HCT116 (cell line): Measurements from ENCODE around the gene PRPF6. TPM values are rescaled to one million over a fixed set of nuclear protein-coding genes. Genes with fewer than 3 reads are reported as not detected.

Experiments
- ATAC-seq: fragments of 200-7000 bp; cut with Tn5 transposase; 2 replicates; pipeline ENCODE4 v1.9.1; 2020; ENCODE audit warnings: mild to moderate bottlenecking, moderate library complexity
- BruUV-seq: library from RNA; stranded (reverse); fragments of 400-500 nt; replicated peaks from 2 replicates; lab custom pipeline; 2021; lab: Mats Ljungman, UMichigan
- CTCF ChIA-PET: fragments of 300-600 bp; sonication (Branson Sonifier 250); formaldehyde crosslinking; loops from one replicate; lab custom pipeline; 2021; ENCODE audit warnings: antibody characterized with exemption; lab: Charles Lee
- POLR2A ChIA-PET: fragments of 300-600, 350-600 bp; sonication (Branson Sonifier 250); formaldehyde crosslinking; loops from one replicate; lab custom pipeline; 2021; ENCODE audit warnings: antibody characterized with exemption; lab: Charles Lee
- RAD21 ChIA-PET, 2 experiments: fragments of 300-600 bp; sonication (Branson Sonifier 250); formaldehyde crosslinking; loops; one replicate each; lab custom pipeline; 2023; ENCODE audit warnings: low total read pairs in 2 of 2; ENCODE audit not compliant: uncharacterized antibody in 2 of 2, unreplicated experiment in 2 of 2, low non-redundant PET in 1 of 2; lab: Charles Lee
- DNase-seq: peaks from one replicate; pipeline ENCODE4 v3.0.0-alpha.2; 2010; ENCODE audit warnings: low read depth, low spot score
- H2AFZ ChIP-seq: fragments of 200-600 bp; shearing (Covaris generic), sonication (generic); 2 replicates; pipeline ENCODE4 v1.6.1; 2017; ENCODE audit warnings: low read depth, mixed run types, mixed read lengths, antibody characterized with exemption, low read length; ENCODE audit not compliant: poor library complexity, severe bottlenecking
- H3K27ac ChIP-seq: 2 replicates; pipeline ENCODE4 v1.5.1; 2012; ENCODE audit warnings: low read depth, low read length
- H3K27me3 ChIP-seq: fragments of 200-600 bp; sonication (generic); 2 replicates; pipeline ENCODE4 v1.6.1; 2016; ENCODE audit warnings: mixed run types, low read length, mixed read lengths; ENCODE audit not compliant: insufficient read depth
- H3K36me3 ChIP-seq, 2 experiments: fragments of 200-500 bp in 1 of 2; fragments of 200-600 bp in 1 of 2; sonication (Bioruptor generic) in 1 of 2; sonication (generic) in 1 of 2; 2 replicates each; pipeline versions ENCODE4 v1.5.1 to v1.6.1; 2014 to 2016; ENCODE audit warnings: low read length in 2 of 2, inconsistent platforms in 1 of 2, mixed read lengths in 1 of 2, mixed run types in 1 of 2; ENCODE audit not compliant: insufficient read depth in 2 of 2, control insufficient read depth in 1 of 2
- H3K4me1 ChIP-seq, 2 experiments: fragments of 200-600 bp in 1 of 2; sonication (generic) in 1 of 2; 2 replicates each; pipeline versions ENCODE4 v1.5.1 to v1.6.1; 2012 to 2017; ENCODE audit warnings: low read length in 2 of 2, inconsistent platforms in 1 of 2, mild to moderate bottlenecking in 1 of 2, mixed read lengths in 1 of 2, mixed run types in 1 of 2, moderate library complexity in 1 of 2; ENCODE audit not compliant: insufficient read depth in 2 of 2, control insufficient read depth in 1 of 2
- H3K4me2 ChIP-seq: fragments of 200-600 bp; sonication (generic); 2 replicates; pipeline ENCODE4 v1.6.1; 2017; ENCODE audit warnings: mixed run types, low read length, mixed read lengths
- H3K4me3 ChIP-seq, 2 experiments: fragments of 200-600 bp in 1 of 2; sonication (generic) in 1 of 2; replicated peaks in 1 of 2; 2 replicates each; pipeline ENCODE4 v1.5.1; 2011 to 2016; ENCODE audit warnings: low read length in 2 of 2, control low read depth in 1 of 2, low read depth in 1 of 2, mild to moderate bottlenecking in 1 of 2, mixed read lengths in 1 of 2, mixed run types in 1 of 2
- H3K79me2 ChIP-seq: fragments of 200-600 bp; sonication (generic); 2 replicates; pipeline ENCODE4 v1.6.1; 2017; ENCODE audit warnings: mild to moderate bottlenecking, mixed run types, low read length, moderate library complexity, mixed read lengths; ENCODE audit not compliant: insufficient read depth
- H3K9ac ChIP-seq: fragments of 200-600 bp; sonication (generic); 2 replicates; pipeline ENCODE4 v1.6.1; 2016; ENCODE audit warnings: low read length, mixed read lengths
- H3K9me2 ChIP-seq: fragments of 200-600 bp; sonication (generic), shearing (Covaris generic); 2 replicates; pipeline ENCODE4 v1.6.1; 2017; ENCODE audit warnings: mixed run types, mild to moderate bottlenecking, moderate library complexity; ENCODE audit not compliant: insufficient read depth
- H3K9me3 ChIP-seq, 2 experiments: fragments of 200-500 bp in 1 of 2; fragments of 200-600 bp in 1 of 2; sonication (Bioruptor generic) in 1 of 2; sonication (generic) in 1 of 2; 2 replicates each; pipeline ENCODE4 v1.6.1; 2014 to 2017; ENCODE audit warnings: low read length in 2 of 2, mixed read lengths in 2 of 2, inconsistent platforms in 1 of 2, low read depth in 1 of 2, mild to moderate bottlenecking in 1 of 2, mixed run types in 1 of 2, moderate library complexity in 1 of 2; ENCODE audit not compliant: control insufficient read depth in 1 of 2, insufficient read depth in 1 of 2
- H4K20me1 ChIP-seq: fragments of 200-600 bp; sonication (generic), shearing (Covaris generic); 2 replicates; pipeline ENCODE4 v1.6.1; 2017; ENCODE audit warnings: mixed run types, mild to moderate bottlenecking, moderate library complexity; ENCODE audit not compliant: insufficient read depth
- ATF3 ChIP-seq: IDR thresholded peaks from 2 replicates; pipeline ENCODE4 v1.6.1; 2012
- CTCF ChIP-seq, 3 experiments: fragments of 200-600 bp in 1 of 3; sonication (generic) in 1 of 3; IDR thresholded peaks in 2 of 3; conservative IDR thresholded peaks in 1 of 3; 2 replicates each; pipeline ENCODE4 v1.5.1; 2012 to 2017; ENCODE audit warnings: low read depth in 2 of 3, low read length in 2 of 3, antibody characterized with exemption in 1 of 3, borderline replicate concordance in 1 of 3, control low read depth in 1 of 3, mild to moderate bottlenecking in 1 of 3, mixed read lengths in 1 of 3, mixed run types in 1 of 3, moderate library complexity in 1 of 3; ENCODE audit not compliant: insufficient read depth in 1 of 3
- ELF1 ChIP-seq: IDR thresholded peaks from 2 replicates; pipeline ENCODE4 v1.6.1; 2012; ENCODE audit warnings: low read depth, borderline replicate concordance
- EZH2 ChIP-seq: fragments of 200-600 bp; sonication (generic); IDR thresholded peaks from 2 replicates; pipeline ENCODE4 v1.6.1; 2017; ENCODE audit warnings: antibody characterized with exemption, mixed run types
- FOSL1 ChIP-seq: IDR thresholded peaks from 2 replicates; pipeline ENCODE4 v1.6.1; 2012; ENCODE audit warnings: low read depth
- JUND ChIP-seq: IDR thresholded peaks from 2 replicates; pipeline ENCODE4 v1.6.1; 2012
- POLR2A ChIP-seq: IDR thresholded peaks from 2 replicates; pipeline ENCODE4 v1.7.0; 2011; ENCODE audit warnings: borderline replicate concordance; ENCODE audit not compliant: insufficient read depth, insufficient read length; ENCODE audit errors: extremely low read depth
- SRF ChIP-seq: IDR thresholded peaks from 2 replicates; pipeline ENCODE4 v1.6.1; 2012; ENCODE audit warnings: low read depth
- TCF7L2 ChIP-seq: IDR thresholded peaks from 2 replicates; pipeline ENCODE4 v1.7.0; 2011; ENCODE audit warnings: borderline replicate concordance, inconsistent platforms; ENCODE audit not compliant: insufficient read depth, insufficient read length; ENCODE audit errors: extremely low read depth
- ZNF274 ChIP-seq: fragments of 200-500 bp; sonication (Bioruptor generic); IDR thresholded peaks from 2 replicates; pipeline ENCODE4 v1.6.1; 2014; ENCODE audit warnings: mild to moderate bottlenecking, low read depth, low read length, inconsistent platforms
- intact Hi-C: fragments of 100-400 bp; cut with micrococcal nuclease; formaldehyde crosslinking; loops from 2 replicates; pipeline ENCODE4 v1.10.0; 2022
- total RNA-seq: library from RNA; stranded (reverse); gene quantifications from one replicate; pipeline ENCODE4 v1.2.1, GENCODE V29; 2021; ENCODE audit not compliant: unreplicated experiment
- TF ChIP-seq, protein P1 (sequence below): IDR thresholded peaks from 2 replicates; pipeline ENCODE4 v1.6.1; 2012

The PRPF6 gene
- total RNA-seq, 1 experiment from 2014 or later, result 74.9 TPM

- H2AFZ ChIP-seq, result no peak overlapping the region
- TF ChIP-seq CTCF (IDR thresholded peaks at IDR 0.05 in 2 of 3, conservative IDR thresholded peaks at IDR 0.05 in 1 of 3; ENCODE audit: borderline replicate concordance in 1 of 3, insufficient read depth in 1 of 3, low read depth in 2 of 3, low read length in 2 of 3) (no peak), EZH2 (no peak), TCF7L2 (no peak), POLR2A (no peak), FOSL1 (no peak), SRF (no peak), ATF3 (no peak), ZNF274 (no peak), JUND (no peak), ELF1 (no peak)
- TF ChIP-seq, protein P1, sequence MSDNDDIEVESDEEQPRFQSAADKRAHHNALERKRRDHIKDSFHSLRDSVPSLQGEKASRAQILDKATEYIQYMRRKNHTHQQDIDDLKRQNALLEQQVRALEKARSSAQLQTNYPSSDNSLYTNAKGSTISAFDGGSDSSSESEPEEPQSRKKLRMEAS, result no peak
- TF ChIP-seq, all 23 proteins: peak for 0
- ChIA-PET RAD21 (no interaction called here), CTCF (no interaction called here), POLR2A (no interaction called here)
- no peaks in the 10 kb centered on the region for H4K20me1 ChIP-seq
- no peaks in the 10 kb centered on the region for H3K9me3 ChIP-seq
- H3K4me3 ChIP-seq, result no peak overlapping the region
- intact Hi-C loops, result loop anchor here (2.0 to 10.0 kb wide), 2 partner anchors 76 to 352 kb away; partner anchors contain the start of genes ARFRP1, PRPF6 and ZGPAT
- no peaks in the 10 kb centered on the region for H3K9me2 ChIP-seq
- H3K9ac ChIP-seq, result no peak overlapping the region
- peaks cover 9 to 32% of the 10 kb centered on the region in 2 experiments; a peak in 3 of 4 replicates for H3K4me1 ChIP-seq
- H3K27me3 ChIP-seq, result no peaks in the 10 kb centered on the region
- ATAC-seq (no peak), DNase-seq (no peak)
- no peak overlapping the region for H3K4me2 ChIP-seq
- no peaks in the 10 kb centered on the region for H3K36me3 ChIP-seq
- H3K79me2 ChIP-seq, result no peaks in the 10 kb centered on the region
- BruUV-seq, result no TSS peak
- H3K27ac ChIP-seq, result no peak overlapping the region; the same call in 1 of the 2 replicates
Measured at GRCh38 chr20:64056639-64056888, 75.6 kb downstream of the PRPF6 start.
